ENCODE data around the gene EDARADD. TPM values are rescaled to one million over a fixed set of nuclear protein-coding genes. Genes with fewer than 3 reads are reported as not detected.
A peak's percentile ranks its signal among the peaks of the same experiment; 100 is the strongest.
"Not testable (repeated sequence)": the region's sequence is repeated elsewhere in the genome, so short reads cannot be mapped to it uniquely, and the experiment has no call there.

EDARADD gene
- total and polyA plus RNA-seq, 2 experiments from 2014 or later: 0.86 to 1.7 TPM

DNA sequence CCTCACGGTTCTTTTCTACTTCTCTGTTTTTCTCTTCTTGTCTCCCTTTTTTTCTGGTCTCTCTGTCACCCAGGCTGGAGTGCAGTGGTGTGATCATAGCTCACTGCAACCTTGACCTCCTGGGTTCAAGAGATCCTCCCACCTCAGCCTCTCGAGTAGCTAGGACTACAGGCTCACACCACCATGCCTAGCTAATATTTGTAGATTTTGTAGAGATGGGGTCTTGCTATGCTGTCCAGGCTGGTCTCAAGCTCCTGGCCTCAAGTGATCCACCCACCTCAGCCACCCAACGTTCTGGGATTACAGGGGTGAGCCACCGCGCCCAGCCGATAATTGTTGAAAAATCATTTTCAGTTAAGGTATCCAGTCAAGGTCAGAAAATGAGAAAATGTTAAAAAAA, 103.8 kb downstream of the EDARADD start:
- DNase-seq: no peak
- no peak overlapping the region for H3K4me3 ChIP-seq
- no peaks in the 10 kb centered on the region for H3K9me2 ChIP-seq (ENCODE audit: insufficient read depth)
- peaks cover 5% of the 10 kb centered on the region; the same call in 1 of the 2 replicates for H3K4me1 ChIP-seq (ENCODE audit: insufficient read depth)
- no peaks in the 10 kb centered on the region for H3K9me3 ChIP-seq (ENCODE audit: low read depth)
- H3K36me3 ChIP-seq (ENCODE audit: low read depth): no peaks in the 10 kb centered on the region
- WGBS, 2 experiments (ENCODE audit: low coverage in 1 of 2, low lambda C conversion rate in 2 of 2, missing lambda C conversion rate in 2 of 2): 58 to 70% methylated on average over 5 to 6 of the region's 6 CpGs
- H2AFZ ChIP-seq: no peak overlapping the region
- H3F3A ChIP-seq (ENCODE audit: insufficient read depth): no peaks in the 10 kb centered on the region
- H3K27ac ChIP-seq: no peak overlapping the region
- in situ Hi-C loops (cut with MboI): no loop called here
- H3K9ac ChIP-seq: no peak overlapping the region
- H3K79me2 ChIP-seq (ENCODE audit: insufficient read depth): no peaks in the 10 kb centered on the region
- H3K4me2 ChIP-seq (ENCODE audit: unreplicated experiment): no peak overlapping the region
- 0 out of 2 replicates have a peak, but pooled peaks cover 6% of the 10 kb centered on the region for H3K27me3 ChIP-seq (replicated peaks; ENCODE audit: insufficient read depth)
- no peaks in the 10 kb centered on the region for H4K20me1 ChIP-seq (ENCODE audit: insufficient read depth)
- no peak for TF ChIP-seq EZH2 (IDR thresholded peaks at IDR 0.05; ENCODE audit: insufficient read depth, poor library complexity, severe bottlenecking)
- TF ChIP-seq EZH2phosphoT487 (IDR thresholded peaks at IDR 0.05; ENCODE audit: insufficient read depth, low read depth): no peak

DNA sequence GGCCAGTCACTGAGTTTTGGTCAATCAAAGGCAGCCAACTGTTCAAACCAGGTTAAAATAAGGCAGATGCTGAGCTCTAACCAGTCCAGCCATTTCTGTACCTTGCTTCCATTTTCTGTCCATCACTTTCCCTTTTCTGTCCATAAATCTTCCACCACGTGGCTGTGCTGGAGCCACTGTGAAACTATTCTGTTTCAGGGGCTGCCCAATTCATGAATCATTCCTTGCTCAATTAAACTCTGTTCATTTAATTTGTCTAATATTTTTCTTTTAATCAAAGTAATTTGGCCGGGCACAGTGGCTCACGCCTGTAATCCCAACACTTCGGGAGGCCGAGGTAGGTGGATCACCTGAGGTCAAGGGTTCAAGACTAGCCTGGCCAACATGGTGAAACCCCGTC, 107.0 kb downstream of the EDARADD start:
- Histone ChIP-seq H3K4me1 (ENCODE audit: insufficient read depth) (peaks cover 11% of the 10 kb centered on the region; the same call in 1 of the 2 replicates), H3K79me2 (ENCODE audit: insufficient read depth) (no peaks in the 10 kb centered on the region), H3K9ac (no peak overlapping the region), H3K9me3 (ENCODE audit: low read depth) (no peaks in the 10 kb centered on the region), H2AFZ (no peak overlapping the region), H3F3A (ENCODE audit: insufficient read depth) (no peaks in the 10 kb centered on the region), H3K27me3 (replicated peaks; ENCODE audit: insufficient read depth) (no peaks in the 10 kb centered on the region), H3K27ac (no peak overlapping the region), H3K4me2 (ENCODE audit: unreplicated experiment) (no peak overlapping the region), H3K9me2 (ENCODE audit: insufficient read depth) (no peaks in the 10 kb centered on the region), H3K36me3 (ENCODE audit: low read depth) (no peaks in the 10 kb centered on the region), H3K4me3 (no peak overlapping the region), H4K20me1 (ENCODE audit: insufficient read depth) (no peaks in the 10 kb centered on the region)
- in situ Hi-C loops (cut with MboI): no loop called here
- DNase-seq: no peak
- no peak for TF ChIP-seq EZH2phosphoT487 (IDR thresholded peaks at IDR 0.05; ENCODE audit: insufficient read depth, low read depth)
- no peak for TF ChIP-seq EZH2 (IDR thresholded peaks at IDR 0.05; ENCODE audit: insufficient read depth, poor library complexity, severe bottlenecking)
- 78 to 79% methylated on average over 6 of the region's 6 CpGs for WGBS, 2 experiments (ENCODE audit: low coverage in 1 of 2, low lambda C conversion rate in 2 of 2, missing lambda C conversion rate in 2 of 2)

DNA sequence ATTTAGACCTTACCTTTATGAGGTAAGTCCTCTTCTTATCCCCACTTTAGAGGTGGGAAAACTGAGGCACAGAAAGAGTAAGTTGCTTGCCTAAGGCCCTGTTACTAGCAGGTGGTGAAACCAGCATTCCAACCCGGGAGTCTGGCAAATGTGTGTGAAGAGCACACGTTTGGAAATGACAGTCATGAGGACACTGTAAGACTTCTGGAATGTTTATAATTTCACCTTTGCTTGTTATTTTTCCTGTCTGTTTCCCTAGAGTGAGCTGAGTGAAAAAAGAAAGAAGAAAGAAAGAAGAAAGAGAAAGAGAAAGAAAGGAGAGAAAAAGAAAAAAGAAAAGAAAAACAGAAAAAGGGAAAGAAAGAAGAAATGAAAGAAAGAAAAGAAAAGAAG, 108.5 kb downstream of the EDARADD start:
- peak; percentile 28 for DNase-seq
- Histone ChIP-seq H3K4me1 (ENCODE audit: insufficient read depth) (peaks cover 18% of the 10 kb centered on the region), H3K9me3 (ENCODE audit: low read depth) (no peaks in the 10 kb centered on the region), H3K36me3 (ENCODE audit: low read depth) (no peaks in the 10 kb centered on the region), H3K79me2 (ENCODE audit: insufficient read depth) (no peaks in the 10 kb centered on the region), H3K4me2 (ENCODE audit: unreplicated experiment) (peak overlapping the region; percentile 77), H3K9me2 (ENCODE audit: insufficient read depth) (no peaks in the 10 kb centered on the region), H3K9ac (peak overlapping the region; percentile 55), H3K27ac (peak overlapping the region; percentile 52), H3F3A (ENCODE audit: insufficient read depth) (peaks cover 4% of the 10 kb centered on the region), H3K27me3 (replicated peaks; ENCODE audit: insufficient read depth) (no peaks in the 10 kb centered on the region), H2AFZ (peak overlapping the region; percentile 91), H4K20me1 (ENCODE audit: insufficient read depth) (no peaks in the 10 kb centered on the region), H3K4me3 (peak overlapping the region; percentile 62)
- TF ChIP-seq EZH2phosphoT487 (IDR thresholded peaks at IDR 0.05; ENCODE audit: insufficient read depth, low read depth): no peak
- TF ChIP-seq EZH2 (IDR thresholded peaks at IDR 0.05; ENCODE audit: insufficient read depth, poor library complexity, severe bottlenecking): no peak
- in situ Hi-C loops (cut with MboI): no loop called here
- WGBS, 2 experiments (ENCODE audit: low coverage in 1 of 2, low lambda C conversion rate in 2 of 2, missing lambda C conversion rate in 2 of 2): 13 to 18% methylated on average over 2 of the region's 2 CpGs

DNA sequence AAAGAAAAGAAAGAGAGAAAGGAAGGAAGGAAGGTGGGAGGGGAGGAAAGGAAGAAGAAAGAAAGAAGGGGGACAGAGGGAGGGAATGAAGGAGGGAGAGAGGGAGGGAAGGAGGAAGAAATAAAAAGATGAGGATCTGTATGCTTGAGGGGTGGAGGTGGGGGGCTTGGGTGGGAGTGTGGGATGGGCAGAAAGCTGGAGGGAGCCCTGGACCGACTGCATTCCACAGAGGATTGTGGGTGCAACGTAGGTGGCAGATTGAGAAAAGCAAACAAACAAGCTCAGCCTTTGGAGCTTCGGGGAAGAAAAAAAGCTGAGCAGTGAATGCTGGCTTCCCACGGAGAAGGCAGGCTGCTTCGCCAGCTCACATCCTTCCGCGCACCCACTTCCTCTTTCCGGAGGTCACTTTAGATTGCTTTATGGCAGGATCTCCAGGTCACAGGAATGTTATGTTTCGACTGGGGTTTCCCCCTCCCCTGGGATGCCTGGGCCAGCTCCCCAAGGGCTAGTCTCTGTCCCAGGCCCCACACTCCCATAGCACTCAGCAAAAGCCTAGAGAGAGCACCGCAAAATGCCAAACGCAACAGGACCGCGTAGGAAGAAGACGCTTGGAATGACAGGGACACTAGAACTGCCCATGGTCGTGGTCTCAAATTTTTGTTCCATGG, 109.0 kb downstream of the EDARADD start:
- Histone ChIP-seq H3K36me3 (ENCODE audit: low read depth) (no peaks in the 10 kb centered on the region), H3K27ac (peak overlapping the region; percentile 52), H3F3A (ENCODE audit: insufficient read depth) (peaks cover 5% of the 10 kb centered on the region), H3K9me2 (ENCODE audit: insufficient read depth) (no peaks in the 10 kb centered on the region), H3K9ac (peak overlapping the region; percentile 55), H3K79me2 (ENCODE audit: insufficient read depth) (no peaks in the 10 kb centered on the region), H3K27me3 (replicated peaks; ENCODE audit: insufficient read depth) (no peaks in the 10 kb centered on the region), H2AFZ (peak overlapping the region; percentile 91), H3K4me1 (ENCODE audit: insufficient read depth) (peaks cover 21% of the 10 kb centered on the region), H3K9me3 (ENCODE audit: low read depth) (no peaks in the 10 kb centered on the region), H3K4me3 (peak overlapping the region; percentile 62), H3K4me2 (ENCODE audit: unreplicated experiment) (peak overlapping the region; percentile 77), H4K20me1 (ENCODE audit: insufficient read depth) (no peaks in the 10 kb centered on the region)
- in situ Hi-C loops (cut with MboI): no loop called here
- peak; percentile 82 for DNase-seq
- 21 to 23% methylated on average over 14 to 15 of the region's 15 CpGs for WGBS, 2 experiments (ENCODE audit: low coverage in 1 of 2, low lambda C conversion rate in 2 of 2, missing lambda C conversion rate in 2 of 2)
- TF ChIP-seq EZH2phosphoT487 (IDR thresholded peaks at IDR 0.05; ENCODE audit: insufficient read depth, low read depth) (no peak), EZH2 (IDR thresholded peaks at IDR 0.05; ENCODE audit: insufficient read depth, poor library complexity, severe bottlenecking) (no peak)

DNA sequence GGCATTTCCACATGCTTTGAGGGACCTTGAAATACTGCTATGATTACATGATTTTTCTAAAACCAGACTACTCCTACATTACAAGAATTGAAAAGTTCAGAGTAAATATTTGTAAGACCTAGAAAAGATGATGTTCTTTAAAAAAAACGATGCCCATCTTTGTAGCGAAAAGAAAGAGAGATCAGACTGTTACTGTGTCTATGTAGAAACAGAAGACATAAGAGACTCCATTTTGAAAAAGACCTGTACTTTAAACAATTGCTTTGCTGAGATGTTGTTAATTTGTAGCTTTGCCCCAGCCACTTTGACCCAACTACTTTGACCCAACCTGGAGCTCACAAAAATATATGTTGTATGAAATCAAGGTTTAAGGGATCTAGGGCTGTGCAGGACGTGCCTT, 110.3 kb downstream of the EDARADD start:
- WGBS, 2 experiments (ENCODE audit: low coverage in 1 of 2, low lambda C conversion rate in 2 of 2, missing lambda C conversion rate in 2 of 2): 62 to 73% methylated on average over 3 of the region's 3 CpGs
- H4K20me1 ChIP-seq (ENCODE audit: insufficient read depth); DNase-seq; H3F3A ChIP-seq (ENCODE audit: insufficient read depth); H3K4me3 ChIP-seq; H3K36me3 ChIP-seq (ENCODE audit: low read depth); H2AFZ ChIP-seq; H3K79me2 ChIP-seq (ENCODE audit: insufficient read depth); H3K27me3 ChIP-seq (replicated peaks; ENCODE audit: insufficient read depth); H3K9ac ChIP-seq; in situ Hi-C loops (cut with MboI); H3K9me3 ChIP-seq (ENCODE audit: low read depth); H3K4me2 ChIP-seq (ENCODE audit: unreplicated experiment); H3K9me2 ChIP-seq (ENCODE audit: insufficient read depth); H3K27ac ChIP-seq: not testable (repeated sequence)
- peaks cover 21% of the 10 kb centered on the region for H3K4me1 ChIP-seq (ENCODE audit: insufficient read depth)

Measured in GM23248 (cell line).